ENCODE data around the gene NEU2.

NEU2 gene

GRCh38 chr2:233079473-233079877 lies 47.0 kb downstream of the NEU2 start:
- no peak for DNase-seq (ENCODE audit: low spot score)

- DNase-seq (ENCODE audit: low spot score) = no peak
Observed at GRCh38 chr2:233079953-233080835, 47.7 kb downstream of the NEU2 start.

GRCh38 chr2:233080836-233081229 lies 48.4 kb downstream of the NEU2 start:
- DNase-seq (ENCODE audit: low spot score) = no peak

GRCh38 chr2:233081232-233081730 lies 48.8 kb downstream of the NEU2 start:
- no peak for DNase-seq (ENCODE audit: low spot score)

GRCh38 chr2:233081731-233082221 lies 49.3 kb downstream of the NEU2 start:
- DNase-seq (ENCODE audit: low spot score) = no peak

- no peak for DNase-seq (ENCODE audit: low spot score)
Observed at GRCh38 chr2:233082222-233082930, 49.9 kb downstream of the NEU2 start.

- peak; percentile 42 for DNase-seq (ENCODE audit: low spot score)
Observed at GRCh38 chr2:233082931-233083755, 50.7 kb downstream of the NEU2 start.

GRCh38 chr2:233083782-233084181 lies 51.3 kb downstream of the NEU2 start:
- no peak for DNase-seq (ENCODE audit: low spot score)

GRCh38 chr2:233084488-233084887 lies 52.0 kb downstream of the NEU2 start:
- no peak for DNase-seq (ENCODE audit: low spot score)

Data from hematopoietic multipotent progenitor cell treated with erythropoietin and hydrocortisone succinate and interleukin-3 and kit ligand, for 17 days (in vitro differentiated cells).